ENCODE measurements around the gene SMARCAL1. TPM values are rescaled to one million over a fixed set of nuclear protein-coding genes. Genes with fewer than 3 reads are reported as not detected.

Gene SMARCAL1
- total and polyA plus RNA-seq, 2 experiments from 2014 or later: 10.3 to 17.2 TPM

- Histone ChIP-seq H3F3A (replicated peaks; ENCODE audit: low read depth) (no peaks in the 10 kb centered on the region), H3K9me2 (ENCODE audit: insufficient read depth) (peaks cover 2% of the 10 kb centered on the region; the same call in 1 of the 2 replicates), H3K27ac (ENCODE audit: low read depth) (no peak overlapping the region), H4K20me1 (replicated peaks; ENCODE audit: insufficient read depth) (no peaks in the 10 kb centered on the region), H2AFZ (no peak overlapping the region), H3K79me2 (replicated peaks; ENCODE audit: insufficient read depth) (no peaks in the 10 kb centered on the region), H3K36me3 (ENCODE audit: insufficient read depth) (no peaks in the 10 kb centered on the region), H3K4me3 (no peak overlapping the region), H3K4me1 (ENCODE audit: insufficient read depth) (no peaks in the 10 kb centered on the region), H3K27me3 (ENCODE audit: insufficient read depth) (no peaks in the 10 kb centered on the region), H3K4me2 (no peak overlapping the region)
- Mint-ChIP-seq H3K36me3 (ENCODE audit: low read depth) (no peaks in the 10 kb centered on the region; the same call in 2 of the 3 replicates), H3K9me3 (no peaks in the 10 kb centered on the region), H3K4me3 (no peak overlapping the region), H3K4me1 (peaks cover 3% of the 10 kb centered on the region; the same call in 2 of the 3 replicates), H3K27me3 (ENCODE audit: insufficient read depth, low read depth, poor library complexity) (peaks cover 1% of the 10 kb centered on the region), H3K27ac (no peak overlapping the region)
- TF ChIP-seq EZH2 (IDR thresholded peaks at IDR 0.05; ENCODE audit: low read depth, unreplicated experiment) (no peak), JUNB (IDR thresholded peaks at IDR 0.05; ENCODE audit: unreplicated experiment) (no peak), EZH2phosphoT487 (IDR thresholded peaks at IDR 0.05; ENCODE audit: unreplicated experiment) (no peak), POLR2AphosphoS5 (IDR thresholded peaks at IDR 0.05; ENCODE audit: low read depth) (no peak), REST (IDR thresholded peaks at IDR 0.05; ENCODE audit: unreplicated experiment) (no peak), ZNF114 (CRISPR knock-in tag; IDR thresholded peaks at IDR 0.05) (no peak), ETS1 (IDR thresholded peaks at IDR 0.05) (no peak), STAT1 (IDR thresholded peaks at IDR 0.05; ENCODE audit: unreplicated experiment) (no peak), ZNF462 (CRISPR knock-in tag; IDR thresholded peaks at IDR 0.05) (no peak), CTCF (conservative IDR thresholded peaks at IDR 0.05; ENCODE audit: low read depth in 2 of 2) (no peak)
- no peak for ATAC-seq
- DNase-seq (ENCODE audit: low spot score): no peak
Measured at GRCh38 chr2:216527600-216527999, 115.3 kb downstream of the SMARCAL1 start.

All from GM23338 (cell line).